ENCODE results near the gene TMEM178B. TPM values are rescaled to one million over a fixed set of nuclear protein-coding genes. Genes with fewer than 3 reads are reported as not detected.

TMEM178B gene
- polyA plus RNA-seq, 1 donor from 2014 or later: 40.7 TPM

DNA sequence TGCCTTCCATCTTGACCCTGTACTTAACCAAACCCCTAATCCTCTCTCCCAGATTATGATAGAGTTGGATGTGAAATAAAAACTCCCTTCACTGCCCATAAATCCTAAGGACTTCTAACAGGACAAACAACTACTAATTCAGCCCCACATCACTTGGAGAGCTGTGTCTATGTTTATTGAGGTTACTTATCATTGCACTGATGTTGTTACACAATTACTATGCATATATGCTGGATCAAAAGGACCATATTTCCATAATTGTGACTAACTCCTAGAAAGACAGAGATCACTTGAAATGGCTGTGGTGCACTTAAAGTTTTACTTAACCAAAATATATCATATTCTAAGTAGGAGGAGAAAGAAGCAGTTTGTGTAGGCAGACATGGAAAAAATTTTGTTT, 332.5 kb downstream of the TMEM178B start:
- H3K36me3 ChIP-seq (ENCODE audit: insufficient read depth, low read length): peaks cover 4% of the 10 kb centered on the region
- H3K27me3 ChIP-seq (ENCODE audit: insufficient read depth, low read depth, low read length): no peaks in the 10 kb centered on the region
- TF ChIP-seq, protein P1, sequence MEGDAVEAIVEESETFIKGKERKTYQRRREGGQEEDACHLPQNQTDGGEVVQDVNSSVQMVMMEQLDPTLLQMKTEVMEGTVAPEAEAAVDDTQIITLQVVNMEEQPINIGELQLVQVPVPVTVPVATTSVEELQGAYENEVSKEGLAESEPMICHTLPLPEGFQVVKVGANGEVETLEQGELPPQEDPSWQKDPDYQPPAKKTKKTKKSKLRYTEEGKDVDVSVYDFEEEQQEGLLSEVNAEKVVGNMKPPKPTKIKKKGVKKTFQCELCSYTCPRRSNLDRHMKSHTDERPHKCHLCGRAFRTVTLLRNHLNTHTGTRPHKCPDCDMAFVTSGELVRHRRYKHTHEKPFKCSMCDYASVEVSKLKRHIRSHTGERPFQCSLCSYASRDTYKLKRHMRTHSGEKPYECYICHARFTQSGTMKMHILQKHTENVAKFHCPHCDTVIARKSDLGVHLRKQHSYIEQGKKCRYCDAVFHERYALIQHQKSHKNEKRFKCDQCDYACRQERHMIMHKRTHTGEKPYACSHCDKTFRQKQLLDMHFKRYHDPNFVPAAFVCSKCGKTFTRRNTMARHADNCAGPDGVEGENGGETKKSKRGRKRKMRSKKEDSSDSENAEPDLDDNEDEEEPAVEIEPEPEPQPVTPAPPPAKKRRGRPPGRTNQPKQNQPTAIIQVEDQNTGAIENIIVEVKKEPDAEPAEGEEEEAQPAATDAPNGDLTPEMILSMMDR (IDR thresholded peaks at IDR 0.05; ENCODE audit: poor library complexity, severe bottlenecking): no peak
- TF ChIP-seq, protein P2, sequence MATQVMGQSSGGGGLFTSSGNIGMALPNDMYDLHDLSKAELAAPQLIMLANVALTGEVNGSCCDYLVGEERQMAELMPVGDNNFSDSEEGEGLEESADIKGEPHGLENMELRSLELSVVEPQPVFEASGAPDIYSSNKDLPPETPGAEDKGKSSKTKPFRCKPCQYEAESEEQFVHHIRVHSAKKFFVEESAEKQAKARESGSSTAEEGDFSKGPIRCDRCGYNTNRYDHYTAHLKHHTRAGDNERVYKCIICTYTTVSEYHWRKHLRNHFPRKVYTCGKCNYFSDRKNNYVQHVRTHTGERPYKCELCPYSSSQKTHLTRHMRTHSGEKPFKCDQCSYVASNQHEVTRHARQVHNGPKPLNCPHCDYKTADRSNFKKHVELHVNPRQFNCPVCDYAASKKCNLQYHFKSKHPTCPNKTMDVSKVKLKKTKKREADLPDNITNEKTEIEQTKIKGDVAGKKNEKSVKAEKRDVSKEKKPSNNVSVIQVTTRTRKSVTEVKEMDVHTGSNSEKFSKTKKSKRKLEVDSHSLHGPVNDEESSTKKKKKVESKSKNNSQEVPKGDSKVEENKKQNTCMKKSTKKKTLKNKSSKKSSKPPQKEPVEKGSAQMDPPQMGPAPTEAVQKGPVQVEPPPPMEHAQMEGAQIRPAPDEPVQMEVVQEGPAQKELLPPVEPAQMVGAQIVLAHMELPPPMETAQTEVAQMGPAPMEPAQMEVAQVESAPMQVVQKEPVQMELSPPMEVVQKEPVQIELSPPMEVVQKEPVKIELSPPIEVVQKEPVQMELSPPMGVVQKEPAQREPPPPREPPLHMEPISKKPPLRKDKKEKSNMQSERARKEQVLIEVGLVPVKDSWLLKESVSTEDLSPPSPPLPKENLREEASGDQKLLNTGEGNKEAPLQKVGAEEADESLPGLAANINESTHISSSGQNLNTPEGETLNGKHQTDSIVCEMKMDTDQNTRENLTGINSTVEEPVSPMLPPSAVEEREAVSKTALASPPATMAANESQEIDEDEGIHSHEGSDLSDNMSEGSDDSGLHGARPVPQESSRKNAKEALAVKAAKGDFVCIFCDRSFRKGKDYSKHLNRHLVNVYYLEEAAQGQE (IDR thresholded peaks at IDR 0.05; ENCODE audit: borderline replicate concordance): no peak
- TF ChIP-seq POLR2AphosphoS5 (IDR thresholded peaks at IDR 0.05) (no peak), SMC3 (conservative IDR thresholded peaks at IDR 0.05; ENCODE audit: poor library complexity) (no peak), RAD21 (conservative IDR thresholded peaks at IDR 0.05) (no peak), MXI1 (conservative IDR thresholded peaks at IDR 0.05; ENCODE audit: poor library complexity, severe bottlenecking) (no peak), EP300 (conservative IDR thresholded peaks at IDR 0.05; ENCODE audit: poor library complexity, severe bottlenecking) (no peak), EZH2 (IDR thresholded peaks at IDR 0.05; ENCODE audit: borderline replicate concordance, insufficient read depth, low read length, poor library complexity, severe bottlenecking) (no peak), TAF1 (IDR thresholded peaks at IDR 0.05; ENCODE audit: low read depth) (no peak)
- H3K9me3 ChIP-seq (ENCODE audit: low read length): no peaks in the 10 kb centered on the region
- H3F3A ChIP-seq (ENCODE audit: insufficient read depth, low read length, poor library complexity, severe bottlenecking): no peaks in the 10 kb centered on the region
- no peaks in the 10 kb centered on the region for H4K20me1 ChIP-seq (ENCODE audit: insufficient read depth)
- H3K4me2 ChIP-seq (ENCODE audit: low read length): no peak overlapping the region
- no peak overlapping the region for H3K9ac ChIP-seq (ENCODE audit: low read length)
- peaks cover 7% of the 10 kb centered on the region for H3K79me2 ChIP-seq (replicated peaks; ENCODE audit: insufficient read depth, low read length)
- no peak overlapping the region for H2AFZ ChIP-seq (ENCODE audit: low read depth, low read length)
- no peak overlapping the region for H3K4me3 ChIP-seq (ENCODE audit: low read length)
- no peak overlapping the region for H3K27ac ChIP-seq (ENCODE audit: low read length)
- H3K9me2 ChIP-seq (ENCODE audit: insufficient read depth, low read length): no peaks in the 10 kb centered on the region

DNA sequence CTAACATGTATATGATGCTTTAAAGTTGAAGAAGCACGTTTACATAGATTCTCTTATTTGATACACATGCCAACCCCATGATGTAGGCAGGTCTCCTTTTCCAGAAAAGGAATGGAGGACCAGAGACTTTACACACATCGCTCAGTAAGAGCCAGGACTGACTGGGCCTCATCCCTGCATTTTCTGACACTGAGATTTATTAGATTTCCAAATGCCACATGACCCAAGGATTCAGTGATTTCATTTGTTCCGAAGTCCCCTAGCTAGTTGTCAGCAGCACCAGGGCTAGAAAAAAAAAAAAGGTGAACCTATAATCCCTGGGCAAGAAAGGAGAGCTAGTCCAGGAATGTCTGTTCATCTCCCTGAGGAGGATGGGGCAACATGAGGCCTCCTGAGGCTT, 334.0 kb downstream of the TMEM178B start:
- H3F3A ChIP-seq (ENCODE audit: insufficient read depth, low read length, poor library complexity, severe bottlenecking): no peaks in the 10 kb centered on the region
- H3K4me3 ChIP-seq (ENCODE audit: low read length): no peak overlapping the region
- H3K9me2 ChIP-seq (ENCODE audit: insufficient read depth, low read length): no peaks in the 10 kb centered on the region
- no peaks in the 10 kb centered on the region for H3K27me3 ChIP-seq (ENCODE audit: insufficient read depth, low read depth, low read length)
- no peak overlapping the region for H3K27ac ChIP-seq (ENCODE audit: low read length)
- H3K79me2 ChIP-seq (replicated peaks; ENCODE audit: insufficient read depth, low read length): peaks cover 11% of the 10 kb centered on the region
- TF ChIP-seq EP300 (conservative IDR thresholded peaks at IDR 0.05; ENCODE audit: poor library complexity, severe bottlenecking) (no peak), EZH2 (IDR thresholded peaks at IDR 0.05; ENCODE audit: borderline replicate concordance, insufficient read depth, low read length, poor library complexity, severe bottlenecking) (no peak), RAD21 (conservative IDR thresholded peaks at IDR 0.05) (no peak), TAF1 (IDR thresholded peaks at IDR 0.05; ENCODE audit: low read depth) (no peak)
- H3K36me3 ChIP-seq (ENCODE audit: insufficient read depth, low read length): peaks cover 4% of the 10 kb centered on the region
- no peaks in the 10 kb centered on the region for H3K9me3 ChIP-seq (ENCODE audit: low read length)
- H3K4me2 ChIP-seq (ENCODE audit: low read length): no peak overlapping the region
- H3K9ac ChIP-seq (ENCODE audit: low read length): no peak overlapping the region
- no peak overlapping the region for H2AFZ ChIP-seq (ENCODE audit: low read depth, low read length)
- H4K20me1 ChIP-seq (ENCODE audit: insufficient read depth): no peaks in the 10 kb centered on the region

Data from neural cell (in vitro differentiated cells).